Measurements from ENCODE around the gene KLK5. TPM values are rescaled to one million over a fixed set of nuclear protein-coding genes. Genes with fewer than 3 reads are reported as not detected.

The KLK5 gene
- total RNA-seq, 2 experiments from 2014 or later, result not detected

DNA sequence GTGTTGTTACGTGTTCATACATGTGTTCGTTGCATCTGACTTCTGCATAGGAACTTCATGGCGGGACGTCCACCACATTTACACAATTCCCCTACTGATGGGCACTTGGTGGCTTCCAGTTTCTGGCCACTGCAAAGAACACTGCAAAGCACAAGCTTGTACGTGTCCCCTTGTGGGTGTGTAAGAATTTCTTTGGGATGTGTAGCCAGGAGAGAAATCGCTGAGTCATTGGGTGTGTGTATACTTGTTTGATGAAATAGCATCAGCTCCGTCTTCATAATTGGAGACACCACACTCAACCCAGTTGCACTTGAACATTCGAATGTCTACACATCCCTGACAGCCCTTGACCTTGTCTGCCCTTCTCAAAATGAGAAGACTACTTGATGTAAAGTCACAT is 19.2 kb downstream of the KLK5 start:
- H3K27ac ChIP-seq (ENCODE audit: low read depth in 1 of 2, low read length in 2 of 2), result no peak overlapping the region
- peaks cover 5% of the 10 kb centered on the region for H3K4me1 Mint-ChIP-seq (ENCODE audit: low read depth)
- ATAC-seq (ENCODE audit: poor library complexity) (no peak), DNase-seq (no peak)
- intact Hi-C loops (cut with DNase I, micrococcal nuclease), result loop anchor here in 1 of 2 experiments (10.0 kb wide), 1 partner anchor 321 kb away; the partner anchor contains the start of gene SIGLECL1
- no peak overlapping the region for H3K4me3 Mint-ChIP-seq
- CTCF ChIA-PET, result no interaction called here
- no peaks in the 10 kb centered on the region for H3K36me3 Mint-ChIP-seq (ENCODE audit: low read depth)
- no peaks in the 10 kb centered on the region for H3K9me3 ChIP-seq (ENCODE audit: control insufficient read depth in 1 of 2, insufficient read depth in 1 of 2, low read length in 2 of 2)
- no peaks in the 10 kb centered on the region for H3K4me1 ChIP-seq (ENCODE audit: insufficient read depth, low read length)
- TF ChIP-seq, protein P1, sequence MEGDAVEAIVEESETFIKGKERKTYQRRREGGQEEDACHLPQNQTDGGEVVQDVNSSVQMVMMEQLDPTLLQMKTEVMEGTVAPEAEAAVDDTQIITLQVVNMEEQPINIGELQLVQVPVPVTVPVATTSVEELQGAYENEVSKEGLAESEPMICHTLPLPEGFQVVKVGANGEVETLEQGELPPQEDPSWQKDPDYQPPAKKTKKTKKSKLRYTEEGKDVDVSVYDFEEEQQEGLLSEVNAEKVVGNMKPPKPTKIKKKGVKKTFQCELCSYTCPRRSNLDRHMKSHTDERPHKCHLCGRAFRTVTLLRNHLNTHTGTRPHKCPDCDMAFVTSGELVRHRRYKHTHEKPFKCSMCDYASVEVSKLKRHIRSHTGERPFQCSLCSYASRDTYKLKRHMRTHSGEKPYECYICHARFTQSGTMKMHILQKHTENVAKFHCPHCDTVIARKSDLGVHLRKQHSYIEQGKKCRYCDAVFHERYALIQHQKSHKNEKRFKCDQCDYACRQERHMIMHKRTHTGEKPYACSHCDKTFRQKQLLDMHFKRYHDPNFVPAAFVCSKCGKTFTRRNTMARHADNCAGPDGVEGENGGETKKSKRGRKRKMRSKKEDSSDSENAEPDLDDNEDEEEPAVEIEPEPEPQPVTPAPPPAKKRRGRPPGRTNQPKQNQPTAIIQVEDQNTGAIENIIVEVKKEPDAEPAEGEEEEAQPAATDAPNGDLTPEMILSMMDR (IDR thresholded peaks at IDR 0.05), result no peak
- peaks cover 51% of the 10 kb centered on the region for H3K27me3 Mint-ChIP-seq
- no peaks in the 10 kb centered on the region for H3K36me3 ChIP-seq (ENCODE audit: insufficient read depth, low read length)
- H3K4me3 ChIP-seq (ENCODE audit: low read length), result no peak overlapping the region
- H3K9me3 Mint-ChIP-seq, result no peaks in the 10 kb centered on the region
- POLR2A ChIA-PET, result no interaction called here
- peaks cover 15 to 20% of the 10 kb centered on the region in 2 experiments for H3K27me3 ChIP-seq (ENCODE audit: control insufficient read depth in 1 of 2, insufficient read depth in 2 of 2, low read length in 2 of 2)
- no peak overlapping the region for H3K27ac Mint-ChIP-seq

- Histone ChIP-seq H3K4me3 (ENCODE audit: low read length) (no peak overlapping the region), H3K9me3 (ENCODE audit: control insufficient read depth in 1 of 2, insufficient read depth in 1 of 2, low read length in 2 of 2) (no peaks in the 10 kb centered on the region), H3K27me3 (ENCODE audit: control insufficient read depth in 1 of 2, insufficient read depth in 2 of 2, low read length in 2 of 2) (peaks cover 15 to 20% of the 10 kb centered on the region in 2 experiments), H3K27ac (ENCODE audit: low read depth in 1 of 2, low read length in 2 of 2) (no peak overlapping the region), H3K4me1 (ENCODE audit: insufficient read depth, low read length) (no peaks in the 10 kb centered on the region), H3K36me3 (ENCODE audit: insufficient read depth, low read length) (no peaks in the 10 kb centered on the region)
- no peak for ATAC-seq (ENCODE audit: poor library complexity)
- Mint-ChIP-seq H3K27me3 (peaks cover 55% of the 10 kb centered on the region), H3K4me3 (no peak overlapping the region), H3K4me1 (ENCODE audit: low read depth) (peaks cover 5% of the 10 kb centered on the region), H3K9me3 (no peaks in the 10 kb centered on the region), H3K27ac (no peak overlapping the region), H3K36me3 (ENCODE audit: low read depth) (no peaks in the 10 kb centered on the region)
- ChIA-PET POLR2A (no interaction called here), CTCF (no interaction called here)
- TF ChIP-seq, protein P1 (IDR thresholded peaks at IDR 0.05), result no peak
- DNase-seq, result no peak
- intact Hi-C loops (cut with DNase I, micrococcal nuclease), result loop anchor here in 1 of 2 experiments (10.0 kb wide), 1 partner anchor 322 kb away; the partner anchor contains the start of gene SIGLECL1
Measured at GRCh38 chr19:50932690-50933083, 20.2 kb downstream of the KLK5 start.

DNA sequence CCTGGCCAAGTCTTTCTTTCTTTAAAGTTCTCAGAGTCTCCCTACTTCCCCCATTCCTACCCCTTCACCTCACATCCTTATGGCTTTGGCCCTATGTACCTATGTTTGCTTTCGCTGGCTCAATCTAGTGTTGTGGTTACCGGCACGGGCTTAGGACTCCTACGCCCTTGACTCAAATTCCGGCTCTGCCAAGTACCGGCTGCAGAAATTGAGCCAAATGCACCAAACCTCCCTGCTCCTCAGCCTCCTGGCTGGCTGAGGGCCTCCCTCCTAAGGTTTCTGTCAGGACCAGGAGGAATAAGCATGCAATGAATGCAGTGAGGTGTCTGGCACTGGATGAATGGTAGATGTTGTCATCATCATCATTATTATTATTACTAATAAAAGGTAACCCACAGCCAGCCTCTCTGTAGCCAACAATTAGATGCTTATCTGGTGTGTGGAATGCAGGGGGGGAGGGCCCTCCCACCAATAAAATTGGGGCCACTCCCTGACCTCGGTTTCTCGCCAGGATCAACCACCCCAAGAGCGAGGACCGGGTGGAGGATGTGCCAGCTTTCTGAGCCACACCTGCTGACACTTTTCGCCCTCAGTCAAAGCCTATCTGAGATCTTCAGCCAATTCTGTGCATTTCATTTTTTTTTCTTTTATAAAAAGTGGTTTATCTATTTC is 20.7 kb downstream of the KLK5 start:
- intact Hi-C loops (cut with DNase I, micrococcal nuclease), result loop anchor here in 1 of 2 experiments (10.0 kb wide), 1 partner anchor 323 kb away; the partner anchor contains the start of gene SIGLECL1
- H3K36me3 Mint-ChIP-seq (ENCODE audit: low read depth), result no peaks in the 10 kb centered on the region
- H3K9me3 Mint-ChIP-seq, result no peaks in the 10 kb centered on the region
- H3K4me3 Mint-ChIP-seq, result no peak overlapping the region
- POLR2A ChIA-PET, result no interaction called here
- H3K4me1 Mint-ChIP-seq (ENCODE audit: low read depth), result peaks cover 5% of the 10 kb centered on the region
- Histone ChIP-seq H3K9me3 (ENCODE audit: control insufficient read depth in 1 of 2, insufficient read depth in 1 of 2, low read length in 2 of 2) (no peaks in the 10 kb centered on the region), H3K27me3 (ENCODE audit: control insufficient read depth in 1 of 2, insufficient read depth in 2 of 2, low read length in 2 of 2) (peaks cover 15 to 20% of the 10 kb centered on the region in 2 experiments), H3K4me1 (ENCODE audit: insufficient read depth, low read length) (no peaks in the 10 kb centered on the region), H3K4me3 (ENCODE audit: low read length) (no peak overlapping the region), H3K27ac (ENCODE audit: low read depth in 1 of 2, low read length in 2 of 2) (no peak overlapping the region), H3K36me3 (ENCODE audit: insufficient read depth, low read length) (no peaks in the 10 kb centered on the region)
- no peak for ATAC-seq (ENCODE audit: poor library complexity)
- H3K27ac Mint-ChIP-seq, result no peak overlapping the region
- DNase-seq, result no peak
- H3K27me3 Mint-ChIP-seq, result peaks cover 55% of the 10 kb centered on the region
- CTCF ChIA-PET, result no interaction called here
- TF ChIP-seq, protein P1 (IDR thresholded peaks at IDR 0.05), result no peak

Data from CD4-positive, alpha-beta T cell (primary cell).